ENCODE results near the gene PSMA8.
"Not testable (repeated sequence)": the region's sequence is repeated elsewhere in the genome, so short reads cannot be mapped to it uniquely, and the experiment has no call there.

Gene PSMA8

GRCh38 chr18:26238718-26239117 lies 105.0 kb downstream of the PSMA8 start:
- FAIRE-seq, result not testable (repeated sequence)

- not testable (repeated sequence) for FAIRE-seq
Measured at GRCh38 chr18:26242392-26242791, 108.7 kb downstream of the PSMA8 start.

Data from colon (tissue), 2 donors.